Ishikawa (cell line): ENCODE measurements around the gene COMMD10.

Experiments used
- CEBPB ChIP-seq: IDR thresholded peaks from 2 replicates; pipeline ENCODE4 v1.6.1; 2012
- CREB1 ChIP-seq: IDR thresholded peaks from 2 replicates; pipeline ENCODE4 v1.6.1; 2012; ENCODE audit warnings: low read depth
- EGR1 ChIP-seq: IDR thresholded peaks from 2 replicates; pipeline ENCODE4 v1.6.1; 2012
- EP300 ChIP-seq: IDR thresholded peaks from 2 replicates; pipeline ENCODE4 v1.6.1; 2012; ENCODE audit warnings: borderline replicate concordance
- FOXM1 ChIP-seq: IDR thresholded peaks from 2 replicates; pipeline ENCODE4 v1.6.1; 2012; ENCODE audit warnings: low read depth, borderline replicate concordance
- NFIC ChIP-seq: IDR thresholded peaks from 2 replicates; pipeline ENCODE4 v1.6.1; 2012
- RAD21 ChIP-seq: IDR thresholded peaks from 2 replicates; pipeline ENCODE4 v1.6.1; 2012; ENCODE audit warnings: low read depth
- REST ChIP-seq: IDR thresholded peaks from 2 replicates; pipeline ENCODE4 v1.6.1; 2012; ENCODE audit warnings: low read depth, mild to moderate bottlenecking
- TAF1 ChIP-seq: IDR thresholded peaks from 2 replicates; pipeline ENCODE4 v1.6.1; 2012; ENCODE audit warnings: low read depth, mild to moderate bottlenecking
- TCF12 ChIP-seq: IDR thresholded peaks from 2 replicates; pipeline ENCODE4 v1.6.1; 2012; ENCODE audit warnings: low read depth
- TEAD4 ChIP-seq: IDR thresholded peaks from 2 replicates; pipeline ENCODE4 v1.6.1; 2012
- USF1 ChIP-seq: IDR thresholded peaks from 2 replicates; pipeline ENCODE4 v1.6.1; 2012
- YY1 ChIP-seq: IDR thresholded peaks from 2 replicates; pipeline ENCODE4 v1.6.1; 2012; ENCODE audit warnings: low read depth
- ZBTB7A ChIP-seq: IDR thresholded peaks from 2 replicates; pipeline ENCODE4 v1.6.1; 2012; ENCODE audit warnings: low read depth
- TF ChIP-seq, protein P1 (sequence below): IDR thresholded peaks from 2 replicates; pipeline ENCODE4 v1.6.1; 2012

Gene COMMD10

GRCh38 chr5:116084871-116085715, at the start of gene COMMD10:
Gene COMMD10, plus strand, starts transcription at chr5:116085025.
- TF ChIP-seq, protein P1, sequence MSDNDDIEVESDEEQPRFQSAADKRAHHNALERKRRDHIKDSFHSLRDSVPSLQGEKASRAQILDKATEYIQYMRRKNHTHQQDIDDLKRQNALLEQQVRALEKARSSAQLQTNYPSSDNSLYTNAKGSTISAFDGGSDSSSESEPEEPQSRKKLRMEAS: peak; percentile 92
- TF ChIP-seq TCF12 (no peak), TAF1 (peak; percentile 76), USF1 (peak; percentile 91), FOXM1 (no peak), TEAD4 (peak; percentile 22; the same call in 1 of the 2 replicates), YY1 (peak; percentile 88)

DNA sequence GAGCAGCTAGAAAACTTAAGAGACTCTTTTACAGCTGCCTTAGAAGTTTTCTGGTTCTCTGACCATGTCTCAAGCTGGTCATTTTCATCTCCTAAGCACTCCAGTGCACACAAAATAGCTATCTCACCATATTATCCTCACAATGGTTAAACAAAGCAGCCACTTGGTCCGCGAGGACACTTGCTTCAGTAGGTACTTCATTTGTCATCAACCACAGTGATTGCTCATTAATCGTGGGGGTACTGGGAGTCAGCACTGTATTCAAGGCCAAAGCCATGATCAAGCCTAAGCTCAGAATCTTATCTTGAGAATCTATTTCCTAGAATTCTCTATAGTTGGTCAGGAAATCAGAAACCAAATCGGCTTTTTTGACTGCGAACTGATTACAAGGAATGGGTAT, 49.7 kb upstream of the COMMD10 start:
- no peak for TF ChIP-seq RAD21
- TF ChIP-seq ZBTB7A: no peak
- TF ChIP-seq TAF1: no peak
- TF ChIP-seq CEBPB: no peak
- no peak for TF ChIP-seq USF1
- no peak for TF ChIP-seq REST
- no peak for TF ChIP-seq NFIC
- TF ChIP-seq EGR1: no peak
- no peak for TF ChIP-seq TCF12

DNA sequence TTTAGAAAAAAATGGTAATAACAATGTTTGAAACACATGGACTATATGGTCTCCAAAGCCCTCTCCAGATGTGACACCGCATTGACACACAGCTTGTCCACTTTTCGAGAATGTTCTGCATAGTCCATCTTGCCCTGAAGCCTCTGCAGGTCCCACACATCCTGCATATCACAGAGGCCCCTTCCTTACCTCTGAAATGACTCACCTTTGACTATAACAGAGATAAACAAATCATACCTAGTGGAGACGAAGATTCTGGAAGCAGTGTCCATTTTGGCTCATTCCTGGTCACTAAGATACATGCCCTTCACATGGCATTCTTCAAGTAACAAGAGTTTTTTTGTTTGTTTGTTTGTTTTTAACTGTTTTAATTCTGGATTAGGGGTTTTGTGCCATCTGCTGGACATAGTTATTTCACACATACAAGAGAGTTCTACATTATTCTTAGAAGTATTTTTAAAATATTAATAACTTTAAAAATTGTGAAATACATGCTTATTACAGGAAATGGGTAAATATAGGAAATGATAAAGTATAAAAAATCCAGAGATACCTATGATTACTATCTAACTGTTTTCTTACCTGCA, 47.5 kb upstream of the COMMD10 start:
- TF ChIP-seq EP300 (no peak), REST (no peak), FOXM1 (no peak), TAF1 (no peak), CREB1 (no peak), USF1 (no peak), TCF12 (no peak), RAD21 (no peak), TEAD4 (no peak), ZBTB7A (no peak), NFIC (no peak), EGR1 (no peak), CEBPB (no peak), YY1 (no peak)
- TF ChIP-seq, protein P1: no peak

DNA sequence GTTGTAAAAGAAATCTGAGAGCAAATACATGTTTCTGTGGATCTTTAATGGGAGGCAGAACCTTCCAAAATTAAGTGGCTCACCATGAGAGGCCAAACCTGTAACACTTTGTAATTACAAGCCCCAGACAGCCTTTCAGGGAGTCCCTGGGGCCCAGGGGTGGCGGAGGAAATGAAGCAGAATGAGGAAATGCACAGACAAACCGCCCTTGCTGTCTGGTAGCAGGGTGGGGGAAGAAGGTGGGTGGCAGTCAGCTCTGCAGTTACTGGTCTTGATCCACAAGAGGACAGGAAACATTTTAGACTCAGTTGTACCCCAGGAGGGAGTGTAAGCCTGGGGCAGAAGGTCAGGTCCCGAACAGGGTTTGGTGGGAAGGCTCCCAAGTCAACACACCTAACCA, 46.0 kb upstream of the COMMD10 start:
- no peak for TF ChIP-seq YY1
- TF ChIP-seq EP300: no peak
- no peak for TF ChIP-seq CREB1
- TF ChIP-seq, protein P1: no peak
- TF ChIP-seq TAF1: no peak
- no peak for TF ChIP-seq TCF12

- no peak for TF ChIP-seq TCF12
- no peak for TF ChIP-seq ZBTB7A
Observed at GRCh38 chr5:116042375-116042774, 42.5 kb upstream of the COMMD10 start.

DNA sequence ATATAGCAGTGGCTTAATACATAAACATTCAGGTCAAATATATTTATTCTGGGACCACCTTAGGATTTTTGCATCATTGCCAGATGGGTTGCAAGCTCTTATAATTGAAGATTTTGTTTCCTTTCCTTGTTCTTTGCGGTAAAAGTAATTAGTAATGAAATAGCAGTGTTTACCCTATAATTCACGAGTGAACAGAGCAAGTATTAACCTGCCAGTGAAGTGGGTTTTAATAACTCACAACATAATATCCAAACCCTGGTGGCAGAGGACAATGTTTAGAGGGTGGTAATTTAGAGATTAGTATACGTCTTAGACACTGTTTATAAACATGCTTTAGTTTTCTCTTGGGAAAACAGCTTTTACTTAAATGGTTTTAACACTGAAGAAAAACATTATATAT, 40.8 kb upstream of the COMMD10 start:
- TF ChIP-seq, protein P1: no peak
- TF ChIP-seq CEBPB (no peak), EP300 (no peak), USF1 (no peak), RAD21 (no peak), ZBTB7A (no peak), FOXM1 (no peak), TAF1 (no peak), TEAD4 (no peak), TCF12 (no peak), YY1 (no peak), CREB1 (no peak), NFIC (no peak)
